ENCODE measurements around the gene TOMM40L.
"Not testable (repeated sequence)": the region's sequence is repeated elsewhere in the genome, so short reads cannot be mapped to it uniquely, and the experiment has no call there.

Gene TOMM40L

DNA sequence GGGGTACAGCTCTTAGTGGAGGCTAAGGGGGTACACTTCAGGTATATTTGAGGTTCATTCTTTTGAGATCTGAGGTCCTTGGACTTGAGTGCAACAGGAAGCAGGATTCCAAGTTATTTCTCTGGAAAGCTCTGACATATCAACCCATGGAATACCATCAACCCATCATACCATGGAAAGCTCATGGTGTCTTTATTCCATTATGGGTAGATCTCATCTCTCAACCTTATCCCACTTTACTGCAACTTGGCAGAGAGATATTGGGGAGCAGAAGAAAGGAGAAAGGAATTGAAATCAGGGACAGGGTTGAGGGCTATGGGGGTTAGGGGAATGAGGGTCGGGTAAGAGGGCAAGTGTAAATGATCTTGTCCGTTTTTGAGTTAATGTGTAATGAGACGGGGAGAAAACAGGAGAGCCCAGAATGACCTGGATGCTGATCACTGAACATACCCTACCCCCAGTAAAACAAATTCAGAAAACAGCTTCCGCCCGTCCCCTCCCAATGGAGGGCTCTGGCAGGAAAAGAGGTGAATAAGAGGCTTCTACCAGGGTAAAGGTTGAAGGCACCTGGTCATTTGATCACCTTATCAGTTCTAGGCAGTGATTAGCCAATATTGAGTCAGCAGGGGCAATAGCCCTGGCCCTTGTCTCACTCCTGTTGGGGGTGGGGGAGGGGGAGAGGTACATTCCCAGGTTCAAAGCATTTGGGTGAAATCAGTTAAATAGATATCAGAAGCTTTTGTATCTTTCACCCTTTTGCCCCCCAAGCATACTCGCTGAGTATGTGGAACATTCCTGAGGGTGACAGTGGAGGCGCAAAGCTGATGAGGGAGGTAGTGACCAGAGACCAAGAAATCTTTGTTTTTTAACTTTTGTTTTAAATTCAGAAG is 1.8 kb upstream of the TOMM40L start:
- TF ChIP-seq, protein P1, sequence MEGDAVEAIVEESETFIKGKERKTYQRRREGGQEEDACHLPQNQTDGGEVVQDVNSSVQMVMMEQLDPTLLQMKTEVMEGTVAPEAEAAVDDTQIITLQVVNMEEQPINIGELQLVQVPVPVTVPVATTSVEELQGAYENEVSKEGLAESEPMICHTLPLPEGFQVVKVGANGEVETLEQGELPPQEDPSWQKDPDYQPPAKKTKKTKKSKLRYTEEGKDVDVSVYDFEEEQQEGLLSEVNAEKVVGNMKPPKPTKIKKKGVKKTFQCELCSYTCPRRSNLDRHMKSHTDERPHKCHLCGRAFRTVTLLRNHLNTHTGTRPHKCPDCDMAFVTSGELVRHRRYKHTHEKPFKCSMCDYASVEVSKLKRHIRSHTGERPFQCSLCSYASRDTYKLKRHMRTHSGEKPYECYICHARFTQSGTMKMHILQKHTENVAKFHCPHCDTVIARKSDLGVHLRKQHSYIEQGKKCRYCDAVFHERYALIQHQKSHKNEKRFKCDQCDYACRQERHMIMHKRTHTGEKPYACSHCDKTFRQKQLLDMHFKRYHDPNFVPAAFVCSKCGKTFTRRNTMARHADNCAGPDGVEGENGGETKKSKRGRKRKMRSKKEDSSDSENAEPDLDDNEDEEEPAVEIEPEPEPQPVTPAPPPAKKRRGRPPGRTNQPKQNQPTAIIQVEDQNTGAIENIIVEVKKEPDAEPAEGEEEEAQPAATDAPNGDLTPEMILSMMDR (IDR thresholded peaks at IDR 0.05; ENCODE audit: low read depth, low read length), result no peak
- no peak for DNase-seq (ENCODE audit: extremely low read depth, low read depth)

DNA sequence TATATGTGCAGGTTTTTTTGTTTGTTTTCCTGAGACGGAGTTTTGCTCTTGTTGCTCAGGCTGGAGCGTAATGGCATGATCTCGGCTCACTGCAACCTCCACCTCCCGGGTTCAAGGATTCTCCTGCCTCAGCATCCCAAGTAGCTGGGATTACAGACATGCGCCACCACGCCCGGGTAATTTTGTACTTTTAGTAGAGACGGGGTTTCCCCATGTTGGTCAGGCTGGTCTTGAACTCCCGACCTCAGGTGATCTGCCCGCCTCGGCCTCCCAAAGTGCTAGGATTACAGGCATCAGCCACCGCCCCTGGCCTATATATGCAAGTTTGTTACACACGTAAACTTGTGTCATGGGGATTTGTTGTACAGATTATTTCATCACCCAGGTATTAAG is 1.2 kb upstream of the TOMM40L start:
- DNase-seq (ENCODE audit: extremely low read depth, low read depth), result not testable (repeated sequence)

DNA sequence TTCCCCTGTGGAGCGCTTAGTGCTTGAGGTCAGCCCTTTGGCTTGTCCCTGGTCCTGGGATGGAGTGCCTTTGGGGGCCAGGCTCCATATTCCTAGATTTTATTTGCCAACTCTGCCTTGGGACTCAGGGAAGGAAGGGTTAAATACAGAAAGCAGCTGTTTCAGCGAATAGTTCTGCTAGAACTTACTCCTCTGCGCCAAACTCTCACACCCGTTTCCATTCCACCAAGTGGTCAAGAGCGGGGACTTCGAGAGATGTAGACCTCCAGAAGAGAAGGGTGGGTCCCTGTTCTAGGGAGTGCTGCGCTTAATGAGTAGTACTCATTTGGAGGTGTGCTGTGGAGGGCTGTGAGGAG is 704 bp upstream of the TOMM40L start:
- DNase-seq (ENCODE audit: extremely low read depth, low read depth), result no peak
- TF ChIP-seq, protein P1 (IDR thresholded peaks at IDR 0.05; ENCODE audit: low read depth, low read length), result no peak

DNA sequence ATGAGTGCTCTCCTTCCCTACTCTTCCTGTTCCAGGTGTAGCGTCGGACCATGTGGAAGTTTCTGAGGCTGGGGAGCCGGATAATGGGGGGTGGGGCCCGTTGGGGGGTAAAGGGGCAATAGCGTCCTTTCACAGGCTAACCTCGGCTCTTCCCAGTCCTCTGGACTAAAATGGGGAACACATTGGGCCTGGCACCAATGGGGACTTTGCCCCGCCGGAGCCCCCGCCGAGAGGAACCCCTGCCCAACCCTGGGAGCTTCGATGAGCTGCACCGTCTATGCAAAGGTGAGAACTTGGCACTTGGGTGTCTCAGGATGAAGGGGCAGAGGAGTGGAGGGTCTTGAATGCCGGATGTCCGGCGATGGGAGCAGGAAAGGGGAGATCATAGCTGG is 456 bp downstream of the TOMM40L start:
- no peak for DNase-seq (ENCODE audit: extremely low read depth, low read depth)
- TF ChIP-seq, protein P1 (IDR thresholded peaks at IDR 0.05; ENCODE audit: low read depth, low read length), result no peak

DNA sequence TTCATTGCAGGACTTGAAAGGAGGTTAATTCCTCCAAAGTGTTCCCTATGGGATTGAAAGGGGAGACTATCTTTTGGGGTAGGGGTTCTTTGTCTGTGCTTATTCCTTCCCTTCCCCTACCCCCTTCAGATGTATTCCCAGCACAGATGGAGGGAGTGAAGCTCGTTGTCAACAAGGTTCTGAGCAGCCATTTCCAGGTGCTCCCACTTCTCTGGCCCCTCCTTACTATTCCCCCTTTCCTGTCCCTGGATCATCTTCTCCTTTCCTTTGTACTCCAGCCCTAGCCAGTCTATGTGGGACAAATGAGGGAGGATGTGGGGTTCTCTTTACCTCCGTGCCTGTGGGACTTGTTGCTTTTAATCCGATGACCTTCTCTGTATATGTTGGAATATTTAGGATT is 899 bp downstream of the TOMM40L start:
- TF ChIP-seq, protein P1 (IDR thresholded peaks at IDR 0.05; ENCODE audit: low read depth, low read length), result no peak
- no peak for DNase-seq (ENCODE audit: extremely low read depth, low read depth)

DNA sequence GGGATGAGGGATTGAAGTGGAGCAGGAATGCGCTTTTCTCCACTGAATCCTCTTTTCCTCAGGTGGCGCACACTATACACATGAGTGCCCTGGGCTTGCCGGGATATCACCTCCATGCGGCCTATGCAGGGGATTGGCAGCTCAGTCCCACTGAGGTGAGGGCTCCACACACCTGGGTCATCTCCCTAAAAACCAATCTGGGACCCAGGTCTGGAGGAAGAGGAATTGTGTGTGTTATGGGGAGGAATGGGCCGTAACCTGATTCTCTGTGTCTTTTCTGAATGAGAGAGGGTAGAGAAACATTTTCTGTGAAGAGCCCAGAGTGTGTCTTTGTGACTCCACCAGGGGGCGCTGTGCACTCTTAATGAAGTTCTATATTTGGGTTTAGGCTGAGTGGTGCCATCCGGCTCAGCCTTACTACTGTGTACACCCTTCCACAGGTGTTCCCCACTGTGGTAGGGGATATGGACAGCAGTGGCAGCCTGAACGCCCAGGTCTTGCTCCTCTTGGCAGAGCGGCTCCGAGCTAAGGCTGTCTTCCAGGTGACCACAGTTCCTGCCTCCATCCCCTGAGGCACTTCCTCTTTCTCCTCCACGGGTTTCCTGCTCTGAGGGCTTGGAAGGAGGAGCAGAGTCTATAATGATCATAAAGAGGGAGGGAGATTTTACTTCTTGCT is 1.5 kb downstream of the TOMM40L start:
- TF ChIP-seq, protein P1 (IDR thresholded peaks at IDR 0.05; ENCODE audit: low read depth, low read length), result peak; percentile 77
- DNase-seq (ENCODE audit: extremely low read depth, low read depth), result peak; percentile 52

DNA sequence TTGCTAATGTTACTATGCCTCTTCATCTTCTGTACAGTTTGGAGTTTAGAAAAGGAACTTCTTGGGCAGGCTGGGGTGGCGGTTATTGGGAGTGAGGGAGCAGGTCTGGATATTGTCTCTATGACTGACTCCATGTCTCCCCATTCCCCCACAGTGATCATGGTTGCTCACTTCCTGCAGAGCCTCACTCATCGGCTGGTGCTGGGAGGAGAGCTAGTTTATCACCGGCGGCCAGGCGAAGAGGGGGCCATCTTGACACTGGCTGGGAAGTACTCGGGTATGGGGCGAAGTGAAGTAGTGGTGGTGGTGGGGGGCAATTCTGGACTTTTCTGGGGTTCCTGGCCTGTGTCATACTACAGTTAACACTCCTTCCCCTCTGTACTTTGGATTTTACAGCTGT is 2.2 kb downstream of the TOMM40L start:
- no peak for DNase-seq (ENCODE audit: extremely low read depth, low read depth)
- TF ChIP-seq, protein P1 (IDR thresholded peaks at IDR 0.05; ENCODE audit: low read depth, low read length), result no peak
